ENCODE measurements around the gene CAMTA1. TPM values are rescaled to one million over a fixed set of nuclear protein-coding genes. Genes with fewer than 3 reads are reported as not detected.
A peak's percentile ranks its signal among the peaks of the same experiment; 100 is the strongest.

The CAMTA1 gene
- polyA plus RNA-seq, 1 of the 3 experiments (the other 2 are of a cell fraction) = 63.1 TPM

- TF ChIP-seq REST (IDR thresholded peaks at IDR 0.05; ENCODE audit: low read depth, low read length) = no peak
- TF ChIP-seq NRF1 (IDR thresholded peaks at IDR 0.05; ENCODE audit: low read depth, low read length) = no peak
- TF ChIP-seq EP300 (IDR thresholded peaks at IDR 0.05; ENCODE audit: borderline replicate concordance in 1 of 2, low read depth in 1 of 2, low read length in 1 of 2) = no peak
- TF ChIP-seq, protein P1, sequence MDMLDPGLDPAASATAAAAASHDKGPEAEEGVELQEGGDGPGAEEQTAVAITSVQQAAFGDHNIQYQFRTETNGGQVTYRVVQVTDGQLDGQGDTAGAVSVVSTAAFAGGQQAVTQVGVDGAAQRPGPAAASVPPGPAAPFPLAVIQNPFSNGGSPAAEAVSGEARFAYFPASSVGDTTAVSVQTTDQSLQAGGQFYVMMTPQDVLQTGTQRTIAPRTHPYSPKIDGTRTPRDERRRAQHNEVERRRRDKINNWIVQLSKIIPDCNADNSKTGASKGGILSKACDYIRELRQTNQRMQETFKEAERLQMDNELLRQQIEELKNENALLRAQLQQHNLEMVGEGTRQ (IDR thresholded peaks at IDR 0.05; ENCODE audit: borderline replicate concordance, low read depth, low read length) = no peak
These were observed 797.3 kb downstream of the CAMTA1 start (continued) for GRCh38 chr1:7582460-7582972.

DNA sequence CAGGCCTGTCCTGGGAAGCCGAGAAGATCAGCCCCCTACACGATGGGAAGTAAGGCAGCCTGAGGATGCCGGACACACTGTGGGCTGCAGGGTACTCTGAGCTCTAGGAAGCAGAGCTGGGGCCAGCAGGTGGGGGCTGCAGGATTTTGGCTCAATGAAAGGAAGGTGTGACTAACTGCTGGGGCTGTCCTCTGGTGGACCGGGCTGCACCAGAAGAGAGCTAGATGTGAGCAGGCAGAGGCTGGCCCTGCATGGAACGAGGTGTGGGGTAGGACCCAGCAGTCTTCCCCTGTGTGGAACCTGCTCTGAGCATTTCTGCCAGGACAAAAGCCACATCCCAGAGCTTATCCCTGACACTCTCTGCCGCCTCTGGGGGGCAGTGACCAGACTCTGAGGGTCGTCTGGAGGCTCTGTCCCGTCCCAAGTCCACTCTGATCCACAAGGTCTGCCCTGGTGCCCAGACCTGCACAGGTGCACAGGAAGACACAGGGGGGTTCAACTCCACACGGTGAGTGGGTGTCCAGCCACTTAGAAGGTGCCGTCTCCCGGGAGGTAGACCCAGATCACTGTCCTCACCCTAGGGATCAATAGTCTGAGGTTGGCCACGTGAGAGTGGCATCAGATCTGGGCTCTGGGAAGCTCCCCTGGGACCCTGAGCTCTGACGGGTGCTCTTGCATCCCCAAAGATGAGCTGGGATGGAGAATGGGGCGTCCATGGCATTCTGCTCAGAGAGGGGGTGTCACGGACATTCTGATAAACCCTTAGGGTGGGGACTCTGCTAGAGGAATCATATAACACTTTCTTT, 798.2 kb downstream of the CAMTA1 start:
- Histone ChIP-seq H3K4me1 (ENCODE audit: control insufficient read depth in 1 of 2, insufficient read depth in 2 of 2, low read depth in 1 of 2, low read length in 1 of 2) (peaks cover 0 to 72% of the 10 kb centered on the region in 2 experiments; a peak in 2 of 4 replicates), H3K9me2 (no peaks in the 10 kb centered on the region), H3F3A (replicated peaks; ENCODE audit: insufficient read depth) (no peaks in the 10 kb centered on the region), H3K27me3 (ENCODE audit: insufficient read depth) (no peaks in the 10 kb centered on the region), H2AFZ (ENCODE audit: low read depth) (no peak overlapping the region), H3K4me2 (no peak overlapping the region), H3K79me2 (ENCODE audit: insufficient read depth) (no peaks in the 10 kb centered on the region), H3K9ac (no peak overlapping the region), H3K36me3 (replicated peaks in 1 of 2; ENCODE audit: control insufficient read depth in 1 of 2, insufficient read depth in 2 of 2, low read length in 1 of 2) (no peaks in the 10 kb centered on the region), H3K27ac (ENCODE audit: low read depth in 2 of 2, low read length in 1 of 2) (peak overlapping the region in 1 of 2 experiments; percentile 99; a peak in 2 of 4 replicates), H3K9me3 (no peaks in the 10 kb centered on the region), H3K4me3 (ENCODE audit: low read depth in 2 of 2, low read length in 1 of 2) (no peak overlapping the region), H4K20me1 (ENCODE audit: insufficient read depth) (no peaks in the 10 kb centered on the region)
- no peak for DNase-seq
- ChIA-PET POLR2A (interaction anchor here (1.0 to 6.7 kb wide), 4 partner anchors 8 to 46 kb away, joined by 3 to 43 read pairs (median 3); no protein-coding TSS in a partner anchor), CTCF (interaction anchor here (0.6 to 4.7 kb wide), 20 partner anchors 9 to 170 kb away, joined by 3 to 32 read pairs (median 7); no protein-coding TSS in a partner anchor)
- TF ChIP-seq EZH2phosphoT487 (IDR thresholded peaks at IDR 0.05; ENCODE audit: borderline replicate concordance, low read depth) (no peak), TCF12 (IDR thresholded peaks at IDR 0.05) (no peak), FOSL2 (IDR thresholded peaks at IDR 0.05; ENCODE audit: borderline replicate concordance, low read depth) (no peak), FOXM1 (IDR thresholded peaks at IDR 0.05; ENCODE audit: low read depth) (no peak), RAD21 (IDR thresholded peaks at IDR 0.05; ENCODE audit: low read length) (0 out of 2 replicates have a peak, but pooled peaks have one; percentile 14), NRF1 (IDR thresholded peaks at IDR 0.05; ENCODE audit: low read depth, low read length) (no peak), EP300 (IDR thresholded peaks at IDR 0.05; ENCODE audit: borderline replicate concordance in 1 of 2, low read depth in 1 of 2, low read length in 1 of 2) (no peak), FOXJ3 (CRISPR knock-in tag; IDR thresholded peaks at IDR 0.05) (no peak)
- 59% methylated on average over 4 of the region's 15 CpGs for WGBS (ENCODE audit: low lambda C conversion rate)
